ENCODE data around the gene AGO4. TPM values are rescaled to one million over a fixed set of nuclear protein-coding genes. Genes with fewer than 3 reads are reported as not detected.

AGO4 gene
- polyA plus RNA-seq, 1 donor (not counting 4 experiments of a cell fraction or from before 2014, with no cell fraction given): 5.2 TPM

GRCh38 chr1:35833395-35833794 is 25.6 kb downstream of the AGO4 start:
- Histone ChIP-seq H3K9ac (ENCODE audit: control insufficient read depth, extremely low read depth, insufficient read depth, low read length) (no peak overlapping the region), H3K9me1 (ENCODE audit: control insufficient read depth, extremely low read depth, insufficient read depth, low read length) (no peaks in the 10 kb centered on the region), H3K27me3 (ENCODE audit: control insufficient read depth, extremely low read depth, insufficient read depth, low read length) (no peaks in the 10 kb centered on the region), H3K4me3 (ENCODE audit: control insufficient read depth in 2 of 3, extremely low read depth in 1 of 3, insufficient read depth in 2 of 3, low read depth in 1 of 3, low read length in 3 of 3) (no peak overlapping the region), H3K4me1 (ENCODE audit: control insufficient read depth, extremely low read depth, insufficient read depth, low read length) (peaks cover 7% of the 10 kb centered on the region), H4K20me1 (ENCODE audit: control insufficient read depth, extremely low read depth, insufficient read depth, low read length) (no peaks in the 10 kb centered on the region), H3K79me2 (ENCODE audit: control insufficient read depth, insufficient read depth, low read length) (no peaks in the 10 kb centered on the region), H3K4me2 (ENCODE audit: control insufficient read depth, extremely low read depth, insufficient read depth, low read depth, low read length) (no peak overlapping the region), H2AFZ (ENCODE audit: control insufficient read depth, low read length) (no peak overlapping the region), H3K36me3 (ENCODE audit: control insufficient read depth in 2 of 2, extremely low read depth in 1 of 2, insufficient read depth in 2 of 2, low read length in 2 of 2) (peaks cover 3 to 5% of the 10 kb centered on the region in 2 experiments), H3K27ac (ENCODE audit: control insufficient read depth, insufficient read depth, low read length) (no peak overlapping the region), H3K9me3 (ENCODE audit: control insufficient read depth, low read depth, low read length) (no peaks in the 10 kb centered on the region)
- dilution Hi-C loops (cut with MboI; ENCODE audit: extremely low pct_ligation_motif_present, low sequenced_read_pairs): no loop called here
- DNase-seq (ENCODE audit: low read depth, low spot score) (no peak), FAIRE-seq (no peak)
- no peak for TF ChIP-seq CTCF (optimal IDR thresholded peaks at IDR 0.05 in 1 of 3, IDR thresholded peaks at IDR 0.05 in 1 of 3, conservative IDR thresholded peaks at IDR 0.05 in 1 of 3; ENCODE audit: extremely low read depth in 1 of 3, insufficient read depth in 2 of 3, low read length in 3 of 3)
- no peak for TF ChIP-seq EZH2 (IDR thresholded peaks at IDR 0.05; ENCODE audit: low read length)

- no peak for DNase-seq (ENCODE audit: low read depth, low spot score)
These were observed 26.4 kb downstream of the AGO4 start for GRCh38 chr1:35834218-35834617.

More at GRCh38 chr1:35834218-35834617, 26.4 kb downstream of the AGO4 start:
- Histone ChIP-seq H3K9me1 (ENCODE audit: control insufficient read depth, extremely low read depth, insufficient read depth, low read length) (no peaks in the 10 kb centered on the region), H2AFZ (ENCODE audit: control insufficient read depth, low read length) (no peak overlapping the region), H3K9ac (ENCODE audit: control insufficient read depth, extremely low read depth, insufficient read depth, low read length) (no peak overlapping the region), H3K4me2 (ENCODE audit: control insufficient read depth, extremely low read depth, insufficient read depth, low read depth, low read length) (no peak overlapping the region), H3K79me2 (ENCODE audit: control insufficient read depth, insufficient read depth, low read length) (no peaks in the 10 kb centered on the region), H3K36me3 (ENCODE audit: control insufficient read depth in 2 of 2, extremely low read depth in 1 of 2, insufficient read depth in 2 of 2, low read length in 2 of 2) (peaks cover 3 to 5% of the 10 kb centered on the region in 2 experiments), H4K20me1 (ENCODE audit: control insufficient read depth, extremely low read depth, insufficient read depth, low read length) (no peaks in the 10 kb centered on the region), H3K4me3 (ENCODE audit: control insufficient read depth in 2 of 3, extremely low read depth in 1 of 3, insufficient read depth in 2 of 3, low read depth in 1 of 3, low read length in 3 of 3) (no peak overlapping the region), H3K9me3 (ENCODE audit: control insufficient read depth, low read depth, low read length) (no peaks in the 10 kb centered on the region), H3K27ac (ENCODE audit: control insufficient read depth, insufficient read depth, low read length) (no peak overlapping the region), H3K4me1 (ENCODE audit: control insufficient read depth, extremely low read depth, insufficient read depth, low read length) (peaks cover 7% of the 10 kb centered on the region), H3K27me3 (ENCODE audit: control insufficient read depth, extremely low read depth, insufficient read depth, low read length) (no peaks in the 10 kb centered on the region)
- FAIRE-seq: no peak
- dilution Hi-C loops (cut with MboI; ENCODE audit: extremely low pct_ligation_motif_present, low sequenced_read_pairs): no loop called here
- no peak for TF ChIP-seq EZH2 (IDR thresholded peaks at IDR 0.05; ENCODE audit: low read length)
- no peak for TF ChIP-seq CTCF (optimal IDR thresholded peaks at IDR 0.05 in 1 of 3, IDR thresholded peaks at IDR 0.05 in 1 of 3, conservative IDR thresholded peaks at IDR 0.05 in 1 of 3; ENCODE audit: extremely low read depth in 1 of 3, insufficient read depth in 2 of 3, low read length in 3 of 3)
